GM12873 (cell line): ENCODE results near the gene SND1.

ENCODE experiments used
- TF ChIP-seq, protein P1 (sequence below): IDR thresholded peaks from 2 replicates; pipeline ENCODE4 v1.5.1; 2012; ENCODE audit warnings: low read depth, mild to moderate bottlenecking, moderate library complexity, low read length, control low read depth; ENCODE audit not compliant: insufficient read depth; ENCODE audit errors: missing control alignments

Gene SND1

DNA sequence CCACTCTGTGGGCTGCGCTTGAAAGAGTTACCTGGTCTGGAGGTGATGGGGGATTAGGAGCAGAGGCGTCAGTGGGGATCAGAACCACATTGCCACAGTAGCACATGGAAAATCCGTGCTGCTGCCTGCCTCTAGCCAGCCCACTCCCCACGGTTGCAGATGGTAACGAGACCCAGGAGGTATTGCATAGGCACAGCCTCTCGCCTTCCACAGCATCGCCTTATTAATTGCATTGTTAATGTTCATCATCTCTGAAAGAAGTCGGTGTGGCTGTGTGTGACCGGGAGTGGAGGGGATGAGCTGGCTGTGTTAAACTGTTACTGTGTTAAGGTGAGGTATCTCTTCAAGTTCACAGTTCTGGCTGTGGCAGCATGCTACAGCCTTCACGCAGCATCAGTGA, 414.4 kb downstream of the SND1 start:
- TF ChIP-seq, protein P1, sequence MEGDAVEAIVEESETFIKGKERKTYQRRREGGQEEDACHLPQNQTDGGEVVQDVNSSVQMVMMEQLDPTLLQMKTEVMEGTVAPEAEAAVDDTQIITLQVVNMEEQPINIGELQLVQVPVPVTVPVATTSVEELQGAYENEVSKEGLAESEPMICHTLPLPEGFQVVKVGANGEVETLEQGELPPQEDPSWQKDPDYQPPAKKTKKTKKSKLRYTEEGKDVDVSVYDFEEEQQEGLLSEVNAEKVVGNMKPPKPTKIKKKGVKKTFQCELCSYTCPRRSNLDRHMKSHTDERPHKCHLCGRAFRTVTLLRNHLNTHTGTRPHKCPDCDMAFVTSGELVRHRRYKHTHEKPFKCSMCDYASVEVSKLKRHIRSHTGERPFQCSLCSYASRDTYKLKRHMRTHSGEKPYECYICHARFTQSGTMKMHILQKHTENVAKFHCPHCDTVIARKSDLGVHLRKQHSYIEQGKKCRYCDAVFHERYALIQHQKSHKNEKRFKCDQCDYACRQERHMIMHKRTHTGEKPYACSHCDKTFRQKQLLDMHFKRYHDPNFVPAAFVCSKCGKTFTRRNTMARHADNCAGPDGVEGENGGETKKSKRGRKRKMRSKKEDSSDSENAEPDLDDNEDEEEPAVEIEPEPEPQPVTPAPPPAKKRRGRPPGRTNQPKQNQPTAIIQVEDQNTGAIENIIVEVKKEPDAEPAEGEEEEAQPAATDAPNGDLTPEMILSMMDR: no peak

DNA sequence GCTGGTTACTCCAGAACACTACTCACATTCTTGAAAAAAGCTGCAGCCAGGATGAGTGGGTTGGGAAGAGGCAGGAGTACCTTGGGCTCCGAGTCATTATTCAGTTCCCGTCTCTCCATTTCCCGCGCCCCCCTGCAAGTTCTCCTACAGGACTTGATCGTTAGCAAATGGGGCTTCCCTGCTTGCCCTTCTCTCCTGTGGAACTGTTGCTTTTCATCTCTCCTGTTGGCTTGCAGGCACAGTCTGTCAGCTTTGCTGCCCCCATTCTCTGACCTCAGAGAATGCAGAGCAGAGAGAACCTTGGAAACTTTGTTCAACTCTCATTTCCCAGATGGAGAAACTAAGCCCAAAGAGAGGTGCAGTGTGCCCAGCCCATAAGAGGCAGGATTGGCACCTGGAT, 414.9 kb downstream of the SND1 start:
- TF ChIP-seq, protein P1: no peak

DNA sequence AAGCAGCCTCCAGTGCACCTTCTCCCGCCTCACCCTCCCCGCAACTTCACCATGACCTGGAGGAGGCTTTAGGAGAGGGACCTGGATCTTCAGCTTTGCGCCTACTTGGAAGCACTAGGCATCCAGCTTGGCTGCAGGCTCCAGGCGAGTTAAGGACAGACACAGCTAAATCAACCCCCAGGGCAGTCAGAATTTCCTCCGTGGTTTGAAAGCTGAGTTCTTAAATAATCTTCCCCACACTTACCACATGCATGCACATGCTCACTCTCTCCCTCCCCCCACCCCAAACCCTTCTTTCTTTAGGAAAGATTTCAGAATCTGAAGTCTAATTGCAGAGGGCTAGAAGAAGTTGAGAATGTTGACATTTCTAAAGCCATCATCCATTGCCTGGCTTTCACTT, 416.0 kb downstream of the SND1 start:
- TF ChIP-seq, protein P1: no peak

DNA sequence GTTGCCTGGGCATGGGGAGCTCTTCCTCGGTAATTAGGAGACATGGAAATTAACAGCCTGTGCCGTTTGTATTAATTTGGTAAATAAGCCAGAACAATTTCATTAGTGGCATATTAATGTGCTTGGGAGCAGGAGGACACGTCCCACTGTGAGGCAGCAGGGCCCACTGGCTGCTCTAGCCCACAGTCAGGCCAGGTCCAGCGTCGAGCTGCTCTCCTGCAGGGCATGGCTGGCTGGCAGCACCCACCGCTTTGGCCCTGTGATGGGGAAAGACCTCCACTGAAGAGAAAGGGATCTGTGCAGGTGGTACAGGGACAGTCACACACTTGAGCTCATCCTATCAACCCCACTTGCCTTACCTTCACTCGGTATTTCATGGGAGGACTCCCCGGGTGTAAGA, 416.8 kb downstream of the SND1 start:
- TF ChIP-seq, protein P1: no peak

DNA sequence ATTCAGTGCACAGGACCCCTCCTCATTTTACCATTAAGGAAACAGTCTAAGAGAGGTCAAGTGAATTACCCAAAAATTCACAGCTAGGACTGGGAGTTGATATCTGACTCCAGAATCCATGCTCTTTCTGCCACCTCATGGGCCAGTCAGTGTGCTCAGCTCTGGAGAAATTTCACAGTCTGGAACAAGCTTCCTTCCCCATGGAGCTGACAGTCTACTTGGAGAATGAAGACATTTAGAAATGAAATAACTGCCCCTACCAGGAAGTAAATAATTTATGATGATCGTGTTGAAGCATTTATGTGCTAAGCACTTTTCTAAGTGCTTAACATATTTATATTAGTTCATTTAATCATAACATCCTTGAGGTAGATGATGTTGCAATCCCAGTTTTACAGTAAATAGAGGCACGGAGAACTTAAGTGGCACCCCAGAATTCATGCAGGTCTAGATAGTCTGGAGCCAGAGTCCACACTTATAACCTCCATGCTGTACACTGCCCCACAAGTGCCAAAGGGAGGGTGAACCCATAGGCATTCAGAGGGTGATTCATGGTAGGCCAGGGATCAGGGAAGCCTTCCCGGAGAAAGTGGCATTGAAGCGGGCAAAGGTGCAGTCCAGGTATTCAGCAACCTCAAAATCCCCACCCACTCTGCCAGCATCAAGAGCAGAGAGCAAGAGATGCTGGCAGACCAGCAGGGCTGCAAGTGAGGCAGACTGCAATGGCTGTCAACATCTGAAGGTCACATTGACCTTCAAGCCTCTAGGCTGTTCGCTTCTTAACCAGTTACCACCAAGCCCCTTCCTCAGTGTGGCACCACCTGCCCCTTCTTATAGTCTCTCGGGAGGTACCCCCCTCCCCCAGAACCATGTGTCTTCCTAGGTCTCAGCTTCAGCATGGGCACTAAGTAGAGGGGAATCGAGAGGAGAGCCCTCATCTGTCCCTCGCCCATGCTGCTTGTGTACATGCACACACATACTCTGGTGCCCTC, 417.7 kb downstream of the SND1 start:
- TF ChIP-seq, protein P1: no peak

DNA sequence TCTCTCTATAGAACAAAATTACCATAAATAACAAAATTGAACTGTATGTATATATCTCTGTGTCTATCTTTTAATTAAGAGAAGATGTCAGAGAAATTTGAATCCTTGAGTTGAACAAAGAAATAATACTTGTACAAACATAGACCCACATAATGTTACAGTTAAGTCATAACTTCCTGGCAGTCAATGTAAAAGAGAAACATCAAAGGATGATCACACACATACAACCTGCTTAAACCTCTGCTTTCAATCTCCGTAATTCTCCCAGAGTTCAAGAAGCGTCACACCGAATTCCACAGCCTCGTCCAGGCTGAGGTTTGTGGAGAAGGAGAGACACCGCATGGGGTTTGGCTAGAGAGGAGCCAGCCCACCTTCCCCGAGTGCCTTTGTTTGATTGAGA, 419.4 kb downstream of the SND1 start:
- TF ChIP-seq, protein P1: no peak

DNA sequence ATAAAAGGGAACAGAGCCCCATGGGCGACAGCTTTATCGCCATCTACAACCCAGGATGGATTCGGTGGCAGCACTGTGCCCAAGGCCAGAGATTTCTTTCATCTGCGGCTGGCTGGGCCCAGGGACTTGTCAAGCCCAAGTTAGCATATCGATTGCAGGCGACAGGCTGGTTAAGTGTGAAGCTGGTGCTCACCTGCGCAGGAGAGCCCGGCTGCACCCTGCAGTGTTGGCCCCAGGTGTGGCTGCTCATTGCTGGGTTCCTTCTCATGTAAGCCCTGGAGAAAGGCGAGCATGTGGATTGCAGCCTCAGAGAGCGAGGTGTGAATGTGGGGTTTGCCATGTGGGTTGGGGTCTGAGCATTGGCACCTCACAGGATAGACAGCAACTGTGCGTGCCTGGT, 419.8 kb downstream of the SND1 start:
- TF ChIP-seq, protein P1: no peak
